Dermis blood vessel endothelial cell (primary cell): Measurements from ENCODE around the gene IL1RAPL1. TPM values are rescaled to one million over a fixed set of nuclear protein-coding genes. Genes with fewer than 3 reads are reported as not detected.
A peak's percentile ranks its signal among the peaks of the same experiment; 100 is the strongest.
"Not testable (repeated sequence)": the region's sequence is repeated elsewhere in the genome, so short reads cannot be mapped to it uniquely, and the experiment has no call there.

Experiments used
- DNase-seq: peaks from one replicate; pipeline ENCODE4 v3.0.0; 2010
- total RNA-seq: library from RNA; depleted of rRNA; stranded (reverse); fragments of >200 nt; gene quantifications from 2 replicates; pipeline ENCODE4 v1.2.3, GENCODE V29; 2014

The IL1RAPL1 gene
- total RNA-seq, 1 donor from 2014 or later, result not detected

DNA sequence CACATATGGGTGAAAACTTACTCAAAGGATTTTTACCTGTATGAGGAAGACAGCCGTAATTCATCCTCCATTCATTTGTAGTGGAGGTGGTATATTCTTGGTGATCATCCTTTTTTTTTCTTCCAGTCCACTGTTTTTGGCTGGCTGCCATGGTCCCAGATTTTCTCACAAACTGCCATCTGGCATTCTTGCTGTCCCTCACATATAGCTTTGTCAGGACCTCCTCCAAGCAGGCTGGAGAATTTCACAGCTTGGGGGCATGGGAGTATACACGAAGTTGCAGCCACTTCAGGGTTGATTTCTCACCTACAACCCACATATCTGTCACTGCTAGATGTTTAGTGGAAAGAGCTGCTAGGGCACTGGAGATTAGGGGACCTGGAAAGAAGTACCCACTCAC lies 401.0 kb downstream of the IL1RAPL1 start:
- no peak for DNase-seq

DNA sequence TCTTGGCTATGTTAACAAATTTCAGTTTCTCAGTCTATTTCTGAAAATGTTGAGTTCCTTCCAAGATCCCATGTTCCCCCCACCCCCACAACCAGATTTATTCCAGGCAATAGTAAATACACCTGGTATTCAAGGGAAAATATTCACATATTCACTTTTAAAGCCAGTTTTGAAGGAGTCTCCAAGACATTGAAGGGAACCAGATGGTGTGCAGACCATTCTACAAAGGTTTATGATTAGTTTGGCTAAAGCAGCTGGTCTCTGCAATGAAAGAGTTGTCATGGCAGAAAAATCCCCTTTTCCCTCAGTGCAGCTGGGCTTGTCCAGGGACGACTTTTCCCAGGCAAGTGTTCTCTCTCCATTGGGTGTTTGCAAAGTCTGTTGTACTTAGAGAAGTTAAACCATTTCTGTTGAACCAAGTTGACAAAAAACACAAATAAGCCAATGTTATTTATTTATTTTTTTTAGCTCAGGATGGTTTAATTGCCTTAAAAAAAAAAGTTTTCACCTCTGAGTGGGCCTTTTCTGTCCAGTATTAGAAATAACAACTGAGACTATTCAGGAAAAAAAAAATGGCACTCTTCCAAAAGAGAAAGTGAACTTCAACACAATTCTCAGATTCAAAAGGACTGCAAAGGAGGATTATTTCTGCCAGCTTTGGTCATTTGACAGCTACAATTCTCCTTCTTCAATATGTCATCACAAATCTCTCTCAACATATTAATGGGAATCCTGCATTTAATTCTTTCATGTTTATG lies 410.6 kb downstream of the IL1RAPL1 start:
- DNase-seq, result no peak

GRCh38 chrX:28998609-28999135 lies 411.4 kb downstream of the IL1RAPL1 start:
- no peak for DNase-seq

GRCh38 chrX:29012867-29013266 lies 425.6 kb downstream of the IL1RAPL1 start:
- no peak for DNase-seq

- no peak for DNase-seq
Observed at GRCh38 chrX:29023207-29023606, 436.0 kb downstream of the IL1RAPL1 start.

- no peak for DNase-seq
Observed at GRCh38 chrX:29024871-29025270, 437.6 kb downstream of the IL1RAPL1 start.

DNA sequence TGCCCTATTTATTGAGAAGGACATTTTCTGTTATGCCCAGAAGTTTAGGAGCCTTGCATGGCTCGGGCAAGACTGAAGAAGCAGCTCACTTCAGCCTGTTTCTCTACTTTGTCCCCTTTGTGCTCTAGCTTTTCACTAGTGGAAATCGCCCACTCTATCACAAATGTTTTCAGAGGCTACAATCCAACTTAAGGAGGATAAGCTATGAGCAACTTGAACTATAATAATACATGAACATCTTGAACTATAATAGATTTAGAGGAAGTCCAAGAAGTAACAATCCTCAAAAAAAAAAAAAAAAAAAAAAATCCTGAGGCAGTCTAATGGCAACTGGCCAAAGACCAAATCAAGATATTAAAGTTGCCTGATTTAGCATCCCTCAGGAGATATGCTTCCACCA lies 452.3 kb downstream of the IL1RAPL1 start:
- no peak for DNase-seq

- no peak for DNase-seq
Observed at GRCh38 chrX:29040160-29040559, 452.9 kb downstream of the IL1RAPL1 start.

- DNase-seq, result no peak
Observed at GRCh38 chrX:29042341-29042740, 455.1 kb downstream of the IL1RAPL1 start.

DNA sequence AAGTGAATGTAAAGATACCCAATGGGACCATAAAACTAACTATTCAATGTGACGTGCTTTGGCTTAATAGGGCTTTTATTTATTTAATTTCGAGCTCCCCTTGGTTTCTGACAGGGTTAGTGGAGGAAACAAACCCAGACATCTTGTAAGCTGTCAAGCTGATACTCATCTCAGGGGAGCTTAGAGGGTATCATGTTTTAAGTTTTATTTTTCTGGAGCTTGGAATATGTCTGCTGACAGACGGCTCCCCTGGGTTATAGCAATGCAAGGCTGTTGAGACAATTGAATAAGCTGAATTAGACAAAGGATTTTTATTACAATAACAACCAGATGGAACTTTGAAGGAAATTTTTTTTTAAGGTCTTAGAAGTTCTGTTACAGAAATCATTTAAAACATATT lies 456.5 kb downstream of the IL1RAPL1 start:
- no peak for DNase-seq

DNA sequence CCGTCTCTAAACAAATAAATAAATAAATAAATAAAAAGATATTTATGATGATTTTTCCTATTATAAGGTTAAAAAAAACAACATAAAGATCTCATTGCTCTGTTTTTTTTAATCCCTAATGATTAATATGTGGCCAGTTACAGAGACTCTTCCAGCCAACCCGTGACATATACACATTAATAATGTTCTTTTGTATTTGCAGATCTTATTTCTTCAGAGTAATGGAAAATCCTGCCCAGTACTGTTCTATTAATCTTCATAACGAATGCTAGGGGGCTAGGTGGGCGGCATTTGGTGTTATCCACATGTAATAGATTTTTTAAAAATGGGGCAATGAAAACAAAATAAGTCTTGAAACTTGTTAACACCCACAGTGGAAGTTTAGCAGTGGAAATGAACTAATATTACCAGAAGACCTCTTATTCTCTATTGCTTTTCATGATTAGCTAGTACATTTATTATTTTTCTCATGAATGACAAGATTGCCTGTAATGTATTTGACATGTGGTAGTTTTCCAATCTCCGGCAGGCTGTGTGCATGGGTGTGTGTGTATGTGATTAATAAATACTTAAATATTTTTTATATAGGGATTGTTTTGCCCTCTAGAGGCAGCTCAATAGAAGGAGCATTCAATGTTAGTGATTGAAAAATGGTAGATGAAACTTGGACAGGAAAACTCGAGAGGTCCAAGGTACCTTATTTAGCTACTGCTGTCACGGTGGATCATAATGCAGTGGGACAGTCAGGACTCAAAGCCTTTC lies 457.4 kb downstream of the IL1RAPL1 start:
- DNase-seq, result peak; percentile 0

GRCh38 chrX:29065477-29065876 lies 478.2 kb downstream of the IL1RAPL1 start:
- no peak for DNase-seq

GRCh38 chrX:29066516-29066915 lies 479.3 kb downstream of the IL1RAPL1 start:
- no peak for DNase-seq

DNA sequence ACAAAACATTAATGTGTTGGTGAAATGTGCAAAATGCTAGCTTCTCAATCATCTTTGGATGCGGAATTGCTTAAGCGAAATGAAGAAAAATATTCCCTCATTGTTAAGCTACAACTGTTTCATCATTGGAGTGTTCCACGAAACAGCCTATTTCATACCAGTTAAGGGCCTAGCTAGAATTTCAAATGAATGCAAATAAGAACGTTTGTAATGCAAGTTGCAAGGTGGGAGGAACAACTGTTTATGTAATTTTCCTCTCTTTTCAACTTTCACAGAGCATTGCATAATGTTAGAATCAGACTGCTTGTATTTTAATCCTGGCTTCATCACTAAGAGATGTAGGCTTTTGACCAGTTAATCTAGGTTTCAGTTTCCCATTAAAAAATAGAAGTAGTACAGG lies 480.1 kb downstream of the IL1RAPL1 start:
- no peak for DNase-seq

DNA sequence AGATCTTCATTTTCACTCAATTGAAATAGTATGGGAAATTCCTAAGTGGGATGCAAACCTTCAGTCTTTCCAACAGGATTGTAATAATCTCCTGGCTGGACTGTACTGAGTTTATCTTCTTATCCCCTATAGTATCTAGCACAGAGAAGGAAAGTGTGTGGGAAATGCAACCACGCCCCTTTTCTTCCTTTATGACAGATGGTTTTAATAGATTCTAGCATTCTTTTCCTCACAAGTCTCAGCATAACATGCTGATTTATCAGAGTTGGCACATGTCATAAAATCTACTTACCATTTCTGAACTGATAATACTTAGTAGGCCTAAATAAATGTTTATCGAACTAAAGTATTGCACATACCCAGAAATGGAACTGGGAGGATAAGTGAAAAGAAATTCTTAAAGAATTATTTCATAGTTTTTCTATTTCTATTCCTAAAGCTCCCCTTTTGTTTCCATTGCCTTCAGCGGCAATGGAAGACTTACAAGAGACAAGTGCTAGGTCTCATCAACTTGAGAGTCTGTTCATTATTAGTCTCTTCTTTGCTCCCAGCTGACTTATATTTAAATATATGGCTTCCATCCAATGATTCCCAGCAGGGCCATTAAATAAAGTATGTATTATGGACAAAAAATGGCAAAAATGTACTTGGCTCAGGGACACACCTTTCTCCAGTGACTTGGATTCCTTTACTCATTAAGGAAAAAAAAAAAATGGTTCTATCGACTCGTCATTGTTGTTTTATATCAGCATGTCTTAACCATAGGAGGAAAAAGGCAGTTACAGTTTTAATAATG lies 484.5 kb downstream of the IL1RAPL1 start:
- no peak for DNase-seq

GRCh38 chrX:29082558-29082957 lies 495.3 kb downstream of the IL1RAPL1 start:
- no peak for DNase-seq

DNA sequence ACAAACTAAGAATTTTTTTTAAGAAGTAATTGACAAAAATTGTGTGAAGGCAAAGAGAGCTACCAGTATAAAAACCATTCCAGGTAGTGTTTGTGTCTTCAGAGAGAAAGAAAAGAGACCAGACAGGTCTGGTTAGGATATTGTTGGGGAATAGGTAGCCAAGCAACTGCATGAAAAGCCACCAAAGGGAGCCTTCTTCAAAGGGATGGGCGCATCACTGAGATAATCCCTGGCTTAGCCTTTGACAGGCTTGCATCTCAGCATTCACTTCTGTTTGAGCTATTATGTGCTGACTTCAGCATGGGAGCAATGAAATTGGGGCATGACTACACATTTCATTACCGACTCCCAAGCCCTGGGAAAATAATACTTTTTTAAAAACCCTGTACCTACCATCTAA lies 496.6 kb downstream of the IL1RAPL1 start:
- no peak for DNase-seq

- DNase-seq, result peak; percentile 11
Observed at GRCh38 chrX:29090811-29091210, 503.6 kb downstream of the IL1RAPL1 start.

- DNase-seq, result no peak
Observed at GRCh38 chrX:29107231-29107630, 520.0 kb downstream of the IL1RAPL1 start.

- no peak for DNase-seq
Observed at GRCh38 chrX:29110041-29110440, 522.8 kb downstream of the IL1RAPL1 start.

- no peak for DNase-seq
Observed at GRCh38 chrX:29113221-29113620, 526.0 kb downstream of the IL1RAPL1 start.

DNA sequence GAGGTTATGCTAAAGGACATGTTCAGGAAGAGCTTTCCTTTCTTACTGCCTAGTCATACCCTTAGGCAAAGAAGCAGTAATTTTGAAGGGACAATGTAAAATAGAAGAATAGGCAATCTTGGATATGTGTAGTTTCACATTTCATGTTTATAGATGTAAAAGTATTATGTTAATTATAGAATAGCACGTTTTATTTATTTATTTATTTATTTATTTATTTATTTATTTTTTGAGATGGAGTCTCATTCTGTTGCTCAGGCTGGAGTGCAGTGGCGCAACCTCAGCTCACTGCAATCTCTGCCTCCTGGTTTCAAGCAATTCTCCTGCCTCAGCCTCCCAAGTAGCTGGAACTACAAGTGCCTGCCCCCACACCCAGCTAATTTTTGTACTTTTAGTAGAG lies 535.6 kb downstream of the IL1RAPL1 start:
- not testable (repeated sequence) for DNase-seq

DNA sequence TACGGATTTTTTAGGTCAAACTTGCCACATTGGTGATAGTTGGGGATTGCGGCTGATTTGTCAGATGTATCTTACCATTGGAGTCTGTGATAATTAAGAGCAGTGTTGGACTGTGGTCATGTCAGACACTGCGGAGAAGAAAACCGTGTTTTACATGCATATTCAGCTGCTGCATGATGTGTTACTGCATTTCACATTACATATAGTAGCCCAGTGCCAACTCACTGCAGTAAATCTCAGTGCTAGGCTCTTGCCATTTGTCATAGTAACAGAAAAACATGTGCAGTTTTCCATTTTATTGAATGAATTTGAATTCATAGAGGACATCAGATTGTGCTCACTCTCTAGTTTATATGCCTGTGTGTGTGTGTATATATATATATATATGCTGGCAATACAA lies 543.7 kb downstream of the IL1RAPL1 start:
- no peak for DNase-seq
